Measurements from ENCODE around the gene KIF1A.

Gene KIF1A

DNA sequence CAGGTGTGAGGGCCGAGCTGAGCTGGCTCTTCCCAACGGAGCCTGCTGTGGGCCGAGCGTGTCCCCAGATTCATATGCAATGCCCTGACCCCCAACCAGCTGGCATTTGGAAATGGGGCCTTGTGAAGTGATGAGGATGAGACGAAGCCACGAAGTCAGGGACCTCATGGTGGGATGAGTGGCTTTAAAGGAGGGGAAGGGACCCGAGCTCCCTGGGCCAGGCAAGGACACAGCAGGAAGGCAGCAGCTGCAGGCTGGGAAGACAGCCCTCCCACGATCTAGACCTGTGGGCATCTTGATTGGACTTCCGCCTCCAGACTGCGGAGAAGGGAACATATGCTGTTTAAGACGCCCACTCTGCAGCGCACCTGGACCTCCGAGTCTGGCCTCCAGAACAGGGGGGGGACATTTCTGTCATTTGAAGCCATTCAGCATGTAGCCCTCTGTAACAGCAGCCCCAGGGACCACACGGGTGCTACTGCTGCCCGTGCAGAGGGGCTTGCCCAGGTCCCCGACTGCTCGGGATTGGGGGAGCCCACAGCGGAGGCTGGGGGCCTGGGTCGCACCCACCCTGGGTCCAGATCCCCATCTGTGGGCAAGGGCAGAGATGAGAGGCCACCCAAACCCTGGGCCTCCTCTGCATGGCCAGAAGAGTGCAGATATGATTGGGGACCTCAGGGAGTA, 27.2 kb downstream of the KIF1A start:
- no peak for DNase-seq
- H3K36me3 ChIP-seq (replicated peaks; ENCODE audit: insufficient read depth, low read length), result no peaks in the 10 kb centered on the region
- no peak for TF ChIP-seq EZH2phosphoT487 (IDR thresholded peaks at IDR 0.05; ENCODE audit: low read length)
- no peak for TF ChIP-seq CTCF (IDR thresholded peaks at IDR 0.05; ENCODE audit: low read length)
- TF ChIP-seq EZH2 (optimal IDR thresholded peaks at IDR 0.05; ENCODE audit: low read depth, low read length), result no peak
- H3K4me1 ChIP-seq (ENCODE audit: low read length), result no peaks in the 10 kb centered on the region
- peaks cover 76% of the 10 kb centered on the region for H3K27me3 ChIP-seq (replicated peaks; ENCODE audit: insufficient read depth, low read length)
- H3K9me3 ChIP-seq (replicated peaks; ENCODE audit: insufficient read depth, low read length), result no peaks in the 10 kb centered on the region
- H3K4me3 ChIP-seq (ENCODE audit: low read length), result no peak overlapping the region
- no peaks in the 10 kb centered on the region for H3K79me2 ChIP-seq (ENCODE audit: low read length)
- no peaks in the 10 kb centered on the region for H3F3A ChIP-seq (ENCODE audit: insufficient read depth, low read length)
- H3K9ac ChIP-seq (ENCODE audit: low read length), result no peak overlapping the region
- H3K4me2 ChIP-seq (ENCODE audit: low read depth, low read length), result no peak overlapping the region
- H3K9me2 ChIP-seq (replicated peaks; ENCODE audit: insufficient read depth, low read length), result no peaks in the 10 kb centered on the region
- no peak overlapping the region for H2AFZ ChIP-seq (ENCODE audit: low read length)
- no peaks in the 10 kb centered on the region for H4K20me1 ChIP-seq (ENCODE audit: insufficient read depth, low read length)
- H3K27ac ChIP-seq (ENCODE audit: low read length), result no peak overlapping the region

DNA sequence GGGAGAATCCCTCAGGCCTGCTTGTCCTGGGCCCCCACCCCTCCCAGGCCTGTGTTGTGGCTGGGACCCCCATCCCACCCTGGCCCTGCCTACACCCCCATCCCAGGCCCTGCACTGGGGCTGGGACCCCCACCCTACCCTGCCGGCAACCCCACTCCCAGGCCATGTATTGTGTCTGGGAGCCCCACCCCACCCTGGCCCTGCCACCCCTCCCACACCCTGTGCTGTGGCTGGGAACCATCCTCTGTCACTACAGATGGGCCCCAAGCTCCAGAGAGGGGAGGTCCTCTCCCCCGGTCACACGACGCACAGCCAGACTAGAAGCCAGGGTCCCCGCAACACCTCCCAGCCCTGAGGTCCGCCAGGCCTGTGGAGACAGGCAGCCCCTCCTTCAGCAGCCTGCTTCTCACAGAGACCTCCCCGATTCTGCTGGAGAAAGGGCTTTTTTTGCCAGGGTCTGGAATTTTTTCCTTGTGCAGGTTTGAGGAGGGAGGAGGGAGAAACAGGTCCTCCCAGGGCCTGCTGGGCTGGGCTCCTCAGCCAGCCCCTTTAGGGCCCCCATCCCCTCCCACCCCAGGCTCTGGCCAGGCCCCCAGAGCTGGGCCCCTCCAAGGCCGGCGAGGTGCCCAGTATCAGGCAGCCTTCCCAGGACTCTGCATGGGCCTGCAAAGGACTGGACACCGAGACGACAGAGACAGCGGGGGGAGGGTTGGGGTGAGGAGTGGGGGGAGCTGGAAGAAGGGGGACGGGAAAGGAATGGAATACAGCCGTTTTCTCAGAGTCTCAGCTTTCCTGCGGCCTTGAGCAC, 28.0 kb downstream of the KIF1A start:
- Histone ChIP-seq H3K36me3 (replicated peaks; ENCODE audit: insufficient read depth, low read length) (no peaks in the 10 kb centered on the region), H3F3A (ENCODE audit: insufficient read depth, low read length) (no peaks in the 10 kb centered on the region), H3K9me3 (replicated peaks; ENCODE audit: insufficient read depth, low read length) (no peaks in the 10 kb centered on the region), H3K4me1 (ENCODE audit: low read length) (no peaks in the 10 kb centered on the region), H3K9ac (ENCODE audit: low read length) (no peak overlapping the region), H3K4me3 (ENCODE audit: low read length) (no peak overlapping the region), H3K27me3 (replicated peaks; ENCODE audit: insufficient read depth, low read length) (peaks cover 69% of the 10 kb centered on the region), H3K9me2 (replicated peaks; ENCODE audit: insufficient read depth, low read length) (no peaks in the 10 kb centered on the region), H4K20me1 (ENCODE audit: insufficient read depth, low read length) (no peaks in the 10 kb centered on the region), H3K27ac (ENCODE audit: low read length) (no peak overlapping the region), H3K4me2 (ENCODE audit: low read depth, low read length) (no peak overlapping the region), H2AFZ (ENCODE audit: low read length) (no peak overlapping the region), H3K79me2 (ENCODE audit: low read length) (no peaks in the 10 kb centered on the region)
- TF ChIP-seq EZH2phosphoT487 (IDR thresholded peaks at IDR 0.05; ENCODE audit: low read length) (no peak), EZH2 (optimal IDR thresholded peaks at IDR 0.05; ENCODE audit: low read depth, low read length) (no peak), CTCF (IDR thresholded peaks at IDR 0.05; ENCODE audit: low read length) (no peak)
- no peak for DNase-seq

- H3K4me3 ChIP-seq (ENCODE audit: low read length), result no peak overlapping the region
- no peaks in the 10 kb centered on the region for H3K36me3 ChIP-seq (replicated peaks; ENCODE audit: insufficient read depth, low read length)
- no peaks in the 10 kb centered on the region for H4K20me1 ChIP-seq (ENCODE audit: insufficient read depth, low read length)
- H3K9ac ChIP-seq (ENCODE audit: low read length), result no peak overlapping the region
- H3K27me3 ChIP-seq (replicated peaks; ENCODE audit: insufficient read depth, low read length), result peaks cover 62% of the 10 kb centered on the region
- no peak for TF ChIP-seq EZH2phosphoT487 (IDR thresholded peaks at IDR 0.05; ENCODE audit: low read length)
- TF ChIP-seq EZH2 (optimal IDR thresholded peaks at IDR 0.05; ENCODE audit: low read depth, low read length), result no peak
- no peak for TF ChIP-seq CTCF (IDR thresholded peaks at IDR 0.05; ENCODE audit: low read length)
- H3K9me2 ChIP-seq (replicated peaks; ENCODE audit: insufficient read depth, low read length), result no peaks in the 10 kb centered on the region
- H3K9me3 ChIP-seq (replicated peaks; ENCODE audit: insufficient read depth, low read length), result no peaks in the 10 kb centered on the region
- no peaks in the 10 kb centered on the region for H3K79me2 ChIP-seq (ENCODE audit: low read length)
- H3K4me1 ChIP-seq (ENCODE audit: low read length), result no peaks in the 10 kb centered on the region
- H3K4me2 ChIP-seq (ENCODE audit: low read depth, low read length), result no peak overlapping the region
- no peaks in the 10 kb centered on the region for H3F3A ChIP-seq (ENCODE audit: insufficient read depth, low read length)
- DNase-seq, result no peak
- no peak overlapping the region for H2AFZ ChIP-seq (ENCODE audit: low read length)
- H3K27ac ChIP-seq (ENCODE audit: low read length), result no peak overlapping the region
Observed at GRCh38 chr2:240791221-240791800, 28.7 kb downstream of the KIF1A start.

Measured in MM.1S (cell line).